Measurements from ENCODE around the gene ST7.

GRCh38 chr7:117134889-117135552 is 181.7 kb downstream of the ST7 start:
- no peak for TF ChIP-seq CTCF (optimal IDR thresholded peaks at IDR 0.05 in 1 of 3, IDR thresholded peaks at IDR 0.05 in 1 of 3, conservative IDR thresholded peaks at IDR 0.05 in 1 of 3; ENCODE audit: extremely low read depth in 1 of 3, insufficient read depth in 2 of 3, low read length in 3 of 3)
- no peak for TF ChIP-seq EZH2 (IDR thresholded peaks at IDR 0.05; ENCODE audit: low read length)
